GM13977 (cell line): ENCODE measurements around the gene PPP5C.

Experiments used
- DNase-seq: peaks from one replicate; pipeline ENCODE4 v3.0.0; 2012; ENCODE audit warnings: low spot score
- in situ Hi-C: fragments of 300-500 bp; cut with MboI; formaldehyde crosslinking; loops from one replicate; pipeline ENCODE4 v1.12.0; 2022; ENCODE audit warnings: low sequenced_read_pairs, low pct_unique_long_range_greater_than_20kb, mixed read lengths, inconsistent platforms; ENCODE audit not compliant: unreplicated experiment
- TF ChIP-seq, protein P1 (sequence below): IDR thresholded peaks from 2 replicates; pipeline ENCODE4 v1.5.1; 2012; ENCODE audit warnings: mild to moderate bottlenecking, control low read depth; ENCODE audit not compliant: insufficient read depth; ENCODE audit errors: extremely low read depth, missing control alignments

PPP5C gene

DNA sequence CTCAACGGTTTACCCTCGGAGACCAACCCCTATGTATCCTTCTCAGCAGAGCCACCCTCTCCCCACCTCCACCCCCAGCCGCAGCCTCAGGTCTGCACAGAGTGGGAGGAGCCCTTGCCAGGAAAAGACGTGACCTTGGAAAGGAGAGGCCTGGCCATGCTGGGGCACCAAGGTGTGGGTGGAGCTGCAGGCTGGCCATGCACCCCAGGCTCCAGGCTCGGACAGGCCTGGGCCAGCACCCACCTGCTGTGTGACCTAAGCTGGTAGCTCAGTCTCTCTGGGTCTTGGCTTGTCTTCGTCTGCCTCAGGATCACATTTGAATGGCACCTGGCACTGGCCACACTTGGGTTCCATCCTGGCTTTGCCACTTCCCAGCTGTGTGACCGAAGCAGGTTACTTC is 37.0 kb downstream of the PPP5C start:
- TF ChIP-seq, protein P1, sequence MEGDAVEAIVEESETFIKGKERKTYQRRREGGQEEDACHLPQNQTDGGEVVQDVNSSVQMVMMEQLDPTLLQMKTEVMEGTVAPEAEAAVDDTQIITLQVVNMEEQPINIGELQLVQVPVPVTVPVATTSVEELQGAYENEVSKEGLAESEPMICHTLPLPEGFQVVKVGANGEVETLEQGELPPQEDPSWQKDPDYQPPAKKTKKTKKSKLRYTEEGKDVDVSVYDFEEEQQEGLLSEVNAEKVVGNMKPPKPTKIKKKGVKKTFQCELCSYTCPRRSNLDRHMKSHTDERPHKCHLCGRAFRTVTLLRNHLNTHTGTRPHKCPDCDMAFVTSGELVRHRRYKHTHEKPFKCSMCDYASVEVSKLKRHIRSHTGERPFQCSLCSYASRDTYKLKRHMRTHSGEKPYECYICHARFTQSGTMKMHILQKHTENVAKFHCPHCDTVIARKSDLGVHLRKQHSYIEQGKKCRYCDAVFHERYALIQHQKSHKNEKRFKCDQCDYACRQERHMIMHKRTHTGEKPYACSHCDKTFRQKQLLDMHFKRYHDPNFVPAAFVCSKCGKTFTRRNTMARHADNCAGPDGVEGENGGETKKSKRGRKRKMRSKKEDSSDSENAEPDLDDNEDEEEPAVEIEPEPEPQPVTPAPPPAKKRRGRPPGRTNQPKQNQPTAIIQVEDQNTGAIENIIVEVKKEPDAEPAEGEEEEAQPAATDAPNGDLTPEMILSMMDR, result no peak
- in situ Hi-C loops, result no loop called here
- no peak for DNase-seq

DNA sequence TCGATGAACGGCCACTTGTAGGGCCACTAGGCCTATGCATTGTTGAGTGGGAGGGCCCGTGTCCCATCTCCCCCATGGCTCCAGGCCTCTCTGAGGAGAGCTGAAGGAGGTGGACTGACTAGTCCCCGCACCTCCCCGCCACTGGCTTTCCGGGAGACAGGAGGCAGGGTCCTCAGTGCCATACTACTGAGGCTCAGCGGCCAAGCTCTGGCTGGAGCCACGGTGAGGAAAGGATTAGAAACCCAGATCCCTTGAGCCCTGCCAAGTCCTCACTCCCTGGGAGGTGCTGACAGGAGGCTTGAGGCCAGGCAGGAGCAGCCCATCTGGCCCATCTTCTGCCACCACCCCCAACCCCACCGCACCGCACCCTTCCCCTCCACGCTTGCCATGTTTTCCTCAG is 37.5 kb downstream of the PPP5C start:
- in situ Hi-C loops, result no loop called here
- no peak for DNase-seq
- TF ChIP-seq, protein P1, result no peak

DNA sequence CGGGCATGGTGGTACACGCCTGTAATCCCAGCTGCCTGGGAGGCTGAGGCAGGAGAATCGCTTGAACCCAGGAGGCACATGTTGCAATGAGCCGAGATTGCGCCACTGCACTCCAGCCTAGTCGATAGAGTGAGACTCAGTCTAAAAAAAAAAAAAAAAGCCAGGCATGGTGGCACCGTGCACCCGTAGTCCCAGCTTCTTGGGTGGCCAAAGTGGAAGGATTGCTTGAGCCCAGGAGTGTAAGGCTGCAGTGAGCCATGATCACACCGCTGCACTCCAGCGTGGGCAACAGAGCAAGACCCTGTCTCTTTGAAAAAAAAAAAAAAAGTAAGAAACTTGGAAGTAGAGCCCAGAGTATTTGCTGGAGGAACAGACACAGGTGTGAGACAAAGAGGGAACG is 38.7 kb downstream of the PPP5C start:
- TF ChIP-seq, protein P1, result no peak
- in situ Hi-C loops, result no loop called here
- no peak for DNase-seq

DNA sequence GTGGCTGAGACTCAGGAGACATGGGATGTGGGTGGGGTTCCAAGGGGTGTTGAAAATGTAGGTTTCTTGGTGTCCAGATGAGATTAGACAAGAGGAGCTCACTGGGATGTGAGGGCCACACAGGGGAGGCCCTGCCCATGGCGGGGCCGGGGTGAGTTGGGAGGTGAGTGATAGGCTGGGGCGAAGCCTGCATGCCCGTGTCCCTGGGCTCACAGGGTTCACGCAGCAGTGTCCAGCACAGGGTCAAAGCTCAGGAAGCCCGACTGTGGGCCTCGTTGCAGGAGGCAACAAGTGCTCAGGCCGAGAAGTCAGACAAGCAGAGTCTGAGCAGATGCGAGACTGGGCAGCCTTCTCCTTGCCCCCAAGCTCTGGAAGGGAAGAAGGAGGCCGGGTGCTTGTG is 39.3 kb downstream of the PPP5C start:
- TF ChIP-seq, protein P1, result no peak
- in situ Hi-C loops, result no loop called here
- DNase-seq, result no peak

DNA sequence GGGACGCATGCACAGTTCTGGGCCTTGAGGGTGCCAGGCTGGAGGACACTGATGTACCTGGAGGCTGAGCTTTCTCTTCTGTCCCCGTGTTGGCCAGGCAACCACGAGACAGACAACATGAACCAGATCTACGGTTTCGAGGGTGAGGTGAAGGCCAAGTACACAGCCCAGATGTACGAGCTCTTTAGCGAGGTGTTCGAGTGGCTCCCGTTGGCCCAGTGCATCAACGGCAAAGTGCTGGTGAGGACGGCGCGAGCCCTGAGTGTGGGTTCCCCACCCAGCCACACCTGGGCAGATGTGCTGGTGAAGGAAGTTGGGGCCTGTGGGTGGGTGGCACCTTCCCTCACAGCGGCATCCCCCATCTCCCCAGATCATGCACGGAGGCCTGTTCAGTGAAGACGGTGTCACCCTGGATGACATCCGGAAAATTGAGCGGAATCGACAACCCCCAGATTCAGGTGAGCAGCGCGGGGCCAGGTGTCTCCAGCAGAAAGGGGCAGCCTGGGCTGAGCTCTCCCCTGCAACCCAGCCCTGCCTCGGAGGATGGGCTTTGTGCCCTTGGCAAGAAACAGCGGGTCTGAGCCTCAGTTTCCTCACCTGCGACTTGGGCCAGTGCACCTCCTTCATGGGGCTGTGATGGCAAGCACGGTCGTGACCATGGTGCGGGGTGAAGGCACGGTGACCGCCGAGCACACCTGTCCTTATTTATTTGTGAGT is 40.3 kb downstream of the PPP5C start:
- in situ Hi-C loops, result no loop called here
- TF ChIP-seq, protein P1, result no peak
- DNase-seq, result no peak

DNA sequence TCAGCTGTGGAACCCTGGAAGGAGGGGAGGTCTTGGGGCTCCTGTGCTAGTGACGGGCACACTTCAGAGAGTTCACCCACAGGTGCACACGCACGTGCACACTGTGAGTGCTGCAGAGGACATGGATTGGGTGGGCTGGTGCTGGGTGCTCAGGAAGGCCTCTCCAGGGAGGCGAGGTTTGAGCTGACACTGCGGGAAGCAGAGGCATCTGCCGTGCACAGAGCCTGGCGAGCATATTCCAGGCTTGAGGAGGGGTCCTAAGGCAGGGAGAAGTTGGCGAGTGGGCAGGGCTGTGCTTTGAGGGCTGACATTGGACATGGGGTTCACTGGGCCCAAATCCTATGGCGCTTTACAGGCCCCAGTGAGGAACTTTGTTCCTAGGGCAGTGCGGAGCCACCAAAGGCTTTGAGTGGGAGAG is 40.8 kb downstream of the PPP5C start:
- TF ChIP-seq, protein P1, result no peak
- DNase-seq, result no peak

More for the DNA sequence above, 40.8 kb downstream of the PPP5C start:
- in situ Hi-C loops, result no loop called here
